T-helper 22 cell (primary cell): ENCODE measurements around the gene WAS.

Experiments
- DNase-seq: peaks from one replicate; pipeline ENCODE4 v3.0.0-alpha.2; 2020; ENCODE audit warnings: low read depth

The WAS gene

DNA sequence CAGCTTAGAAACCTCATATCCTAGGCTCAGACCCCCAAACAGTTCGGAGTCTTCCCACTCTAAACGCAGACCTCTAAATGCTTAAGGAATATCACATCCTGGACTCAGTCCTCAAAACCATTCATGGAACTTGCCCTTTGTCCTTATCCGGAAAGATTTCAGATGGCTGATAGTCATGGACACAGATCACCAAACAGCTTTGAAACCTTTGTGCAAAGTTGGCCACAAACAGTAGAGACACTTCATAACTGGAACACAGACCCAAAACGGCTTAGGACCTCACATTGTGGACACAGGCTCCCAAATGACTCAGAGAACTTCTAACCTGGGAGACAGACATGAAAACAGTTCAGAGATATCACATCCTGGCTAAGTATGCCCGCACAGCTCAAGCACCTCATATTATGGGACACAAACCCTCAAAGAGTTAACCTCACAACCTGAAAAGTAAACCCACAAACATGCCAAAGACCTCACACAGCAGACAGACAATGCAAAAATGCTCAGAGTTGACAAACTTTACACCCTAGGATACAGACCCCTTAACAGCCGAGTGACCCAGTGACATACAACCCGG is 28.4 kb downstream of the WAS start:
- no peak for DNase-seq

DNA sequence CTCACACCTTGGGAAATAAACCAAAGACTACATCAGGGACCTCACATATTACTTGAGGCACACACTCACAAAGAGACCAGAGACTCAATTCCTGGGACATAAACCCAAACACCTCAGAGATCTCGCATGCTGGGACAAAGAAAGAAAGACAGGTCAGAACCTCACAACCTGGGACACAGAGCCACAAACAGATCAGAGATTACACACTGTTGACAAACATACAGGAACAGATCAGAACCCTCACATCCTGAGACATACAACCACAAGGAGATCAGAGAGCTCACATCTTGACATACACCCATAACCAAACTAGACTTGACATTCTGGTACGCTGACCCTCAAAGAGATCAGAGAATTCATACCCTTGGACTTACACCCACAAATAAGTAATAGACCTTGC is 30.2 kb downstream of the WAS start:
- DNase-seq, result no peak

DNA sequence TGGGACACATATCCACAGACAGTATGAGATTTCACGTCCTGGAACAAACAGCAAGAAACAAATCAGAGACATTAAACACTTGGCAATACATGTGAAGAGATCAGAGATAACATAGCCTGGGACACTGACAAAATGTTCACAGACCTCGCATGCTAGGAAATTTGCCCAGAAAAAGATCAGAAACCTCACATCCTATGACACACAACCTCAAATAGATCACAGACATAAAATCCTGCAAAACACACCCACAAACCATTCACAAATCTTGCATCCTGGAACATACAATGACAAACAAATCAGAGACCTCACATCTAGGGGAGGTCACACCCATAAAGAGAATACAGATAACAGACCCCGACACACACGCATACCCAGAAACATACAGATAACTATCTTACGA is 31.0 kb downstream of the WAS start:
- no peak for DNase-seq

DNA sequence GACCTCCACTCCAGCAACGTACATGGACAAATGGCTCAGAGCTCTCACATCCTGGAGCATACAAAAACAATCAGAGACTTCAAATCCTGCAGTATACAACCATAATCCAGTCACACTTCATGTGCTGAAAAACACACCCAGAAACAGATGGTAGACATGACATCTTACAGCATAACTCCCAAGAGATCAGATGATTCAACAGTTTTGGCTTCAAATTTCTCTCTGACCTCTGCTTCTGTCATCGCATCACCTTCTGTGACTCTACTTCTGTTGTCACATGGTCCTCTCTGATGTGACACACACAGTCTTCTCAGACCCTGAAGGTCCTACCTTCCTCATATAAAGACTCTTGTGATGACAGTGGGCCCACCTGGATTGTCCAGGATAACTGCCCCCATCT is 31.5 kb downstream of the WAS start:
- no peak for DNase-seq

DNA sequence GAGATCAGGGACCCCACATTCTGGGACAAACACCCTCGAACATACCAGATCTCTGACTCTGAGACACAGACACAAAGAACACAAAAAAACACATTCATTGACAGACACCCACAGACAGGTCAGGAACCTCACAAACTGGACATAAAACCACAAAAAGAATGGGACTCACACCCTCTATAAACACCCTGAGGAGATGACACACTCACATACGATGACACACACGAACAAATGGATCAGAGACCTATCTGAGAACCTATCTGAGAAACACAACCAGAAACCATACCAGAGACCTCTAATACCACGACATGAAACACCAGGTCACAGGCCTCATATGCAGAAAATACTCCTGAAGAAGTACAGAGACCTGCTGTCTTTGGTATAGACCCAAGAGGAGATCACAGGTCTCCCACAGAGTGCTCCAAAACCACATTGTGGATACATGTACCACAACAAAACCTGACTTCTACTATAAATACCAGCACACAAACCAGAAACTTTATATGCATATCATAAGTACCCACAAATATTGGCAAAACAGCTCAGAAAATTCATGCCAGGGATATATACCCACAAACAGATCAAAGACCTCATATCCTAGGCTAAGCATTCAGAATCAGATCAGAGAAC is 32.4 kb downstream of the WAS start:
- no peak for DNase-seq

DNA sequence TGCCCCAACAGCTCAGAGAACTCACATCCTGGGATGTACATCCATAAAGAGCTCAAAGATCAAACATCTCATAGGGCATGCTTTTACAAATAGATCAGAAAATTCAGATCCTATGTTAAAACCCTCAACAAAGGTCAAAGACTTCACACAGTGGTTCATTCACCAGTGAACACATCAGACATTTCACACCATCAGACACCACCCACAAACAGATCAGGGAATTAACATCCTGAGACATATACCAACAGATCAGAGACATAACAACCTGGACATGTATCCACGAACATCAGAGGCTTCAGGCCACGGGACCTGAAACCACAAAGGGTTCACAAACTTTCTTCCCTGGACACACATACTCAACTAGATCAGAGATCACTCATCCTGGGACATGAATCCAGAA is 36.4 kb downstream of the WAS start:
- no peak for DNase-seq

DNA sequence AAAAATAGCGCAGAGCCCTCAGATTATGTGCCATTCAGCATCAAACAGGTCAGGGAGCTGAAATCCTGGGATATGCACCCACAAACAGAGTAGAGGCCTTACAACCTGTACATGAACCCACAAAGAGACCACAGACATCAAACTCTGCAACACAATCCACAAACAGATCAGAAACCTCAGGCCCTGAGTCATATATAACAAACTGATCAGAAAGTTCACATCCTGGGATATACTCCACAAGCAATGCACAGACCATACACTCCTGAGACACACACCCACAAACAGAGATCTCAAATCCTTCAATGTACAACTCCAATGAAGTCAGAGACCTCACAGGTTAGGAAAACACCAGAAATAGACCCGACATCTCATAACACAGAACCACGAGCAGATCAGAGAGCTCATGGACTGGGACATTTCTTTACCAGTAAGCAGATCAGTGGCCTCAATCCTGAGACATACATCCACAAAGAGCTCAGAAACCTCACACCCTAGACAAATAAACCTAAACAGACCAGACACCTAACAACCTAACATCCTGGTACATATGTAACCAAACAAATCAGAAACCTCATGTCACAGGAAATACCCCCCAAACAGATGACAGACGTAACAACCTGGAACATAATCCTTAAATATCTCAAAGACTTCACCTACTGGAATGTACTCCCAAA is 37.1 kb downstream of the WAS start:
- no peak for DNase-seq

DNA sequence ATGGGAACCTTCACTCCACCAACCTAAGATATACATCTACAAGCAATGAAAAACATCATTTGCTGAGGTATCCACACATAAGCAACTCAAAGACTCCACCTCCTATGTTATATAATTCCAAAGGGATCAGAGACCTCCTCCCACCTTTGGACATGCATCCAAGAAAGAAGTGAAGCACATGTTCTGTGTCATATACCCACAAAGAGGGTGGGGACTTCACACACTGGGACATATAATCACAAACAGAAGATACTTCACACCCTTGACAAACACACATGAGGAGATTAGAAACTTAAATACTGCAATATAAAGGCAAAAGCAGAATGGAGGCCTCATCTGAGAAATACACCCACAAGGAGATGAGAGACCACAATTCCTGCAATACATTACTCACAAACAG is 38.3 kb downstream of the WAS start:
- no peak for DNase-seq

DNA sequence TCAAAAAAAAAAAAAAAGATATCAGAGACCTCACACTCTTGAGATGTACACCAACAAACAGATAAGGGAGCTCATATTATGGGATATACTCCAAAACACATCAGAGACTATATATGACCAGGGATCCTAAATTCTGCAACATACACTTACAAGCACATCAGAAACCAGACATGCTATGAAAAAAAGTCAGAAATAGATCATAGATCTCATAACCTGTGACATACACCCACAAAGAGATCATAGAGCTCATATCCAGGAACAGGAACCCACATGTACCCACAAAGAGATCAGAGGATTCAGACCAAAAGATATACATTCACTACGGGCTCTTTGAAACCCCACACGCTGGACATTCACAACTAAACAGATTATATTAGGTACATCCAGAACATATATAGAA is 43.0 kb downstream of the WAS start:
- DNase-seq, result no peak

DNA sequence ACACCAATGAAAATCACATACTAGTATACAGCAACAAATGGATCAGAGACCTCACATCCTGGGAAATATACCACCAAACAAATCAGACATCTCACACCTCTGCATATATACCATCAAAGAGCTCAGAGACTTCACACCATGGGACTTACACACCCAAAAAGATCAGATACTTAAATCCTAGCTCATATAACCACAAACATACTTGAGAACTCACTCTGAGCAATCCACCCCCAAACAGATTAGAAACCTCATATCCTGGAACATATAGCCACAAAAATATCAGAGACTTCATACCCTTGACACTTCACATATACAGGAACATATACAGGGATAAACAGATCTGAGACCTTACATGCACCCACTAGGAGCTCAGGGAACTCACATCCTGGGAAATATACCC is 45.1 kb downstream of the WAS start:
- DNase-seq, result no peak

DNA sequence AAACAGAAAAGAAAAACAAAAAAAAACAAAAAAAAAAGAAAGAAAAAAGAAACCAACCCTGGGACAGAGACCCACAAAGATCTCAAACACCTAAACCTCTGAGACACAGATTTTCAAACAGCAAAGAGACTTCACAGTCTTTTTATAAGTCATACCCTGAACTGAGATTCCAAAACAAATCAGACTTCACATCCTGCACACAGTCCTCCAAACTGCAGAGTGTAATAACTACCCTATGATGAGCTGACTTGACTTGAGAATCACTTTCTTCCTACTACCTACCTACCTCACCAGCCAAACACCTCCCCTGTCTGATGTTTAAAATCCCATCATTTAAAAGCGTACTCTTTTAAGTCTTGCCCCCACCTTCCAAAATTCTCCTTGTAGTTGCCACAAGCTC is 52.7 kb downstream of the WAS start:
- DNase-seq, result no peak

DNA sequence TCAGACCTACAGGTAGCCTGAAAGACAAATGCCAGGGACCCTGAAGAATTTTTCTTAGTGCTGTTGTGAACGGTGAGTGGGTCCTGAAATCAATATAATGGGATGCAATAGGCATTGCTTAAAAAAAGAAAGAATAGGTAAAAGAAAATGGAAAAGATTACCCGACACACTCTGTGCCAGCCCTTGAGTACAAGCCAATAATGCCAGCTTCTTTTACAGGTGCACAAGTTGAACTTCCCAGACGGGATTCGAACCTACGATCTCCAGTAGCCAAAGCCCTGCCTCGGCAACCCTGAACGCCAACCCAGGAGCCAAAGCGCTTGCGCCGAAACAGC is 53.2 kb downstream of the WAS start:
- DNase-seq, result no peak

DNA sequence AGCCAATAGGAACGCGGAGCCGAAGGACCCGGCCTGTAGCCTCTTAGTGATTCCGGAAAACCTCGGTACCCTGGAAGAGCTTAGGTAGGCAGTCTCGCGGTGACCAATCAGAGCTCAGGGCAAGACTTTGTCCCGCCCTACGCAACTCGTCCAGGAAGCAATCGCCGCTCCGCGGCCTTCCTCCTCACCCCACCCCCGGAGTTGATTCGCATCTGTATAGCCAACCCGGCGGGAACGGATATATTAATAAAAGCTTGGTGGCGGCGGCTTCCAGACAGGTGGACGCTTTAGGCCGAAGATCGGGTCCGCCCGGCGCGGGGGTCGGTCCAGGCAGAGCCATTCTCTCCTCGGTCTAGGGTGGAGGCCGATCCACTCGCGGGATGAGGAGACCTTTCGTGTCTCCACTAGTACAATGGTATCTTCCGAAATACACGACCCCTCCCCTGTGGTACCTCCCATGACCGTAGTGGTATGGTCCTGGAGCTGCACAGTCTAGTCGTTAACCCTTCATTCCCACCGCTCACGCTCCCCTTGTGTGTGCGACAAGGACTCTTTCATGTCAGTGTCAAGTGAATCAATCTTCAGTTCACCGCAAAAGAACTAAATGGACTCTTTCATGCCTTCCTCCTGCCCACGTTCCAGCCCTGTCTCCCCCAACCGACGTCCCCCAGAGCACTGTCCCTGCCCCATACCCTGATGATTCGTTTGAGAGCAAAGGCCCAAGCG is 53.8 kb downstream of the WAS start:
- peak; percentile 81 for DNase-seq

DNA sequence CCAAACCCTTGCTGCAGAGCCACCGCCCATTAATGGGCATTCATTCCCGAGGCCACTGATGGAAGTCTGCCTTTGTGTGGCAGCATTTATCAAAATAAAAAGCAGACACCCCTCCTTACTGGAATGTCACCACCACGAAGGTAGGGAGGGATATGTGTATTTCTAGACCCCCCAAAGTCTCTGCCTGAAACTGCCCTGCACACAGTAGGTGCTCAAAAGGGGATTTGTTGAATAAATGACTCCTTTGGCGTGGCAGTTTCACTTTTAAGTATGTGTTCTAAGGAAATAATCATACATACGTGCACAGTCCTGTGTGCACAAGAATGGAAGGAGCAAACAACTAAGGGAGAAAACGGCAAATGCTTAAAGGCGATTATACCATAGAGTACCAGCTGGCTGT is 54.3 kb downstream of the WAS start:
- no peak for DNase-seq
